ENCODE results near the gene SAXO1. TPM values are rescaled to one million over a fixed set of nuclear protein-coding genes. Genes with fewer than 3 reads are reported as not detected.

SAXO1 gene
- total RNA-seq, 1 donor from 2014 or later, result 0.09 TPM

DNA sequence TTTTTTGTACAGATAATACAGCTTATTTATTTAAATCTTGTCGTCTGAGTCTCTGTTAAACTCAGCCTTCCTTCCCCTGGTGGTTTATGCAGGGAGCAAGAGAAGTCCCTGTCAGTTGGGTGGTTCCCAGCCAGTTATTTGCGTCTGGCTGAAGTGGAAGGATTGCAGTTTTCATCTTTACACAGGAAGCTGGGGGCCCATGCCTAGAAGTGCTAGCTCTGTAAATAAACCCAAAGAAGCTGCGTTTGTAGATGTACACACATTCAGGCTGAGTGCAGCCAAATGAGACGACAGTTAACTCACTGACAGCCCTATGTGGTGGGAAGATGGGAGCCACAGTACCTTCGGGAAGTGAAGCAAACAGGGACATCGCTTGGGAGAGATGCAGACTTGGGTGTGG is 122.1 kb downstream of the SAXO1 start:
- Histone ChIP-seq H3K79me2 (ENCODE audit: low read depth) (no peaks in the 10 kb centered on the region), H4K20me1 (ENCODE audit: low read depth) (no peaks in the 10 kb centered on the region), H2AFZ (replicated peaks) (no peak overlapping the region), H3K9me3 (ENCODE audit: low read depth) (no peaks in the 10 kb centered on the region), H3K4me2 (no peak overlapping the region), H3K36me3 (no peaks in the 10 kb centered on the region), H3K27ac (no peak overlapping the region), H3K27me3 (peaks cover 29% of the 10 kb centered on the region), H3K4me1 (peaks cover 26% of the 10 kb centered on the region), H3K9ac (no peak overlapping the region), H3K4me3 (no peak overlapping the region), H3F3A (ENCODE audit: low read depth) (peaks cover 4% of the 10 kb centered on the region)
- Mint-ChIP-seq H3K4me1 (peaks cover 20% of the 10 kb centered on the region), H3K27me3 (ENCODE audit: insufficient read depth, low read depth) (peaks cover 9% of the 10 kb centered on the region), H3K4me3 (no peak overlapping the region), H3K36me3 (no peaks in the 10 kb centered on the region), H3K9me3 (no peaks in the 10 kb centered on the region), H3K27ac (peak overlapping the region; percentile 50)
- TF ChIP-seq EZH2phosphoT487 (IDR thresholded peaks at IDR 0.05) (no peak), EZH2 (IDR thresholded peaks at IDR 0.05) (no peak), CTCF (IDR thresholded peaks at IDR 0.05) (no peak)
- no peak for DNase-seq (ENCODE audit: low spot score)

DNA sequence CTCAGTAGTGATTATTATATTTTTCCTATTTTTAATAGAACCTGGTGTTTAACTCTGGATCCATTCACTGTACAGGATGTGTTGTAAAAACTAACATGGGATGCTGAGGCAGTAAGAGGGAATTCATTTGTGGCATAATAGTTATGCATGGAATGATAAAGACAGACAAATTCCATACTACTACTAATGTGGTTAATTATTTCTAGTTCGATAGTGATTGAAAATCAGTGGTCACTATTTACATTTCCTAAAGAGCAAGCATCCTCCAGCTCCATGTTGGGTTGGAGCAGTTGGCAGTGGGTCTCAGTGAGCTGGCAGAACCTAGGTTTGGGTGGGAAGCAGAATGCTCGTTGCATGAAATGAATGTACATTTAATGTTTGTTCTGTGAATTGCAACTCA is 122.6 kb downstream of the SAXO1 start:
- H3K4me3 ChIP-seq, result no peak overlapping the region
- H3K9ac ChIP-seq, result no peak overlapping the region
- no peaks in the 10 kb centered on the region for H4K20me1 ChIP-seq (ENCODE audit: low read depth)
- H3K4me1 ChIP-seq, result peaks cover 26% of the 10 kb centered on the region
- H3K4me3 Mint-ChIP-seq, result no peak overlapping the region
- H3K27me3 ChIP-seq, result peaks cover 29% of the 10 kb centered on the region
- TF ChIP-seq EZH2phosphoT487 (IDR thresholded peaks at IDR 0.05) (no peak), CTCF (IDR thresholded peaks at IDR 0.05) (no peak), EZH2 (IDR thresholded peaks at IDR 0.05) (no peak)
- H3F3A ChIP-seq (ENCODE audit: low read depth), result peaks cover 4% of the 10 kb centered on the region
- H3K27ac Mint-ChIP-seq, result no peak overlapping the region
- peaks cover 9% of the 10 kb centered on the region for H3K27me3 Mint-ChIP-seq (ENCODE audit: insufficient read depth, low read depth)
- H3K27ac ChIP-seq, result no peak overlapping the region
- H3K9me3 ChIP-seq (ENCODE audit: low read depth), result no peaks in the 10 kb centered on the region
- H3K9me3 Mint-ChIP-seq, result no peaks in the 10 kb centered on the region
- H2AFZ ChIP-seq (replicated peaks), result no peak overlapping the region
- no peak overlapping the region for H3K4me2 ChIP-seq
- H3K4me1 Mint-ChIP-seq, result peaks cover 23% of the 10 kb centered on the region
- H3K79me2 ChIP-seq (ENCODE audit: low read depth), result no peaks in the 10 kb centered on the region
- H3K36me3 Mint-ChIP-seq, result no peaks in the 10 kb centered on the region
- DNase-seq (ENCODE audit: low spot score), result no peak
- no peaks in the 10 kb centered on the region for H3K36me3 ChIP-seq

DNA sequence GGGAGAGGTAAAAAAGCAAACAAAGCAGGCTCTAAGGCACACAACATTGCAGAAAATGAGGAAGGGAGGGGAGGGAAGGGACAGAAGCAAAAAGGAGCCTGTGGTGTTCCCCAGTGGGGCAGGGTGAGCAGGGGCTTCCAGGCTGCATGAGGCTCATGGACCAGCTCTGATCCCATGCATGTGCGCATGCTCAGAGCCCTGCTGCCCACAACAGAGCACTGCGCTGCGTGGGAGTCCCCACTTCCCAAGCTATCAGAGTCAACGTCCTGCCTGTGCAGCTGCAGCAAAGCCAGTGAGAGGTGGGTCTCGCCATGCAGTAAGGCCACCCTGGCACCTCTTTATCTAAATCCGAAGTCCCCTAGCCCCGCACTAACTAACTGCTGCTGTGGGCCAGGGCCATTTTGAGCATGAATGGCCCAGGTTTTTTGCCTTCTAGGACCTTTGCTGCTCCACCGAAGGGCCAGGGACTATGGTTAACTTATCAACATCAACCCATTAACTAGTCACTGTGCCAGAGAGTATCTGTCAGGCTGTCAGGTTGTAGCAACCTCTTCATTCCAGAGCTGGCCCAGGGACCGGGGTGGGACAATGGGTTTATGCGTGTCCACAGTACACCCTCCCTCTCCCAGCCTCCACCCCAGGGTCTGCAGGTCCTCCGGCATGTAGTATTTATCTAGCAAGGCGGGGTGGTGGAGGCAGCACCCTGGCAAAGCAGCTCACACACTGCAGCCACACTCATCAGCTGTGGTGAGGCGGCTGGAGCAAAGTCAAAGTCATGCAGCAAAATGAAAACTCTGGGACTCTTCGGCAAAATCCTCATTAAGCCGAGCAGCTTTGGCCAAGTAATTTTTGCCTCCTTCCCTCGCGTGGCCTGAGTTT is 123.6 kb downstream of the SAXO1 start:
- Histone ChIP-seq H3K4me3 (no peak overlapping the region), H4K20me1 (ENCODE audit: low read depth) (no peaks in the 10 kb centered on the region), H3K36me3 (no peaks in the 10 kb centered on the region), H2AFZ (replicated peaks) (peak overlapping the region; percentile 81), H3K9me3 (ENCODE audit: low read depth) (no peaks in the 10 kb centered on the region), H3K9ac (no peak overlapping the region), H3K79me2 (ENCODE audit: low read depth) (no peaks in the 10 kb centered on the region), H3K27ac (no peak overlapping the region), H3K27me3 (peaks cover 25% of the 10 kb centered on the region), H3K4me1 (peaks cover 33% of the 10 kb centered on the region), H3F3A (ENCODE audit: low read depth) (peaks cover 12% of the 10 kb centered on the region), H3K4me2 (no peak overlapping the region)
- Mint-ChIP-seq H3K27me3 (ENCODE audit: insufficient read depth, low read depth) (peaks cover 6% of the 10 kb centered on the region), H3K4me3 (no peak overlapping the region), H3K27ac (peak overlapping the region; percentile 82), H3K4me1 (peaks cover 32% of the 10 kb centered on the region), H3K36me3 (no peaks in the 10 kb centered on the region), H3K9me3 (no peaks in the 10 kb centered on the region)
- TF ChIP-seq EZH2phosphoT487 (IDR thresholded peaks at IDR 0.05) (no peak), CTCF (IDR thresholded peaks at IDR 0.05) (no peak), EZH2 (IDR thresholded peaks at IDR 0.05) (no peak)
- no peak for DNase-seq (ENCODE audit: low spot score)

Measured in neural progenitor cell (in vitro differentiated cells).